Stomach smooth muscle (tissue), 2 donors: Measurements from ENCODE around the gene TBC1D8.

Source experiments
- H3K27ac ChIP-seq: one replicate; pipeline ENCODE4 v1.7.0; 2013; ENCODE audit warnings: mild to moderate bottlenecking, low read length, inconsistent platforms
- H3K27me3 ChIP-seq, 2 donors: one replicate each; pipeline ENCODE4 v1.7.0; 2013; ENCODE audit warnings: low read length in 2 of 2; ENCODE audit not compliant: insufficient read depth in 2 of 2, control insufficient read depth in 1 of 2
- H3K36me3 ChIP-seq, 2 donors: one replicate each; pipeline ENCODE4 v1.7.0; 2013; ENCODE audit warnings: low read length in 2 of 2; ENCODE audit not compliant: control insufficient read depth in 2 of 2, insufficient read depth in 2 of 2
- H3K4me1 ChIP-seq: one replicate; pipeline ENCODE4 v1.7.0; 2013; ENCODE audit warnings: low read length; ENCODE audit not compliant: control insufficient read depth, insufficient read depth
- H3K4me3 ChIP-seq, 2 donors: one replicate each; pipeline ENCODE4 v1.7.0; 2013; ENCODE audit warnings: low read length in 2 of 2
- H3K9ac ChIP-seq, 2 donors: one replicate each; pipeline ENCODE4 v1.7.0; 2013; ENCODE audit warnings: low read length in 2 of 2, mild to moderate bottlenecking in 1 of 2
- H3K9me3 ChIP-seq, 2 donors: one replicate each; pipeline ENCODE4 v1.7.0; 2013; ENCODE audit warnings: low read length in 2 of 2; ENCODE audit not compliant: control insufficient read depth in 2 of 2
- donor health status: healthy.
- donor health status: Pancreatic carcinoma.

Gene TBC1D8

GRCh38 chr2:101162561-101163330 lies 11.6 kb upstream of the TBC1D8 start:
- peaks cover 0 to 4% of the 10 kb centered on the region in 2 donors for H3K9me3 ChIP-seq
- H3K36me3 ChIP-seq: no peaks in the 10 kb centered on the region
- no peaks in the 10 kb centered on the region for H3K27me3 ChIP-seq
- no peak overlapping the region for H3K9ac ChIP-seq
- H3K27ac ChIP-seq: no peak overlapping the region
- no peak overlapping the region for H3K4me3 ChIP-seq
- H3K4me1 ChIP-seq: no peaks in the 10 kb centered on the region

- H3K9ac ChIP-seq: no peak overlapping the region
- H3K9me3 ChIP-seq: no peaks in the 10 kb centered on the region
- no peak overlapping the region for H3K4me3 ChIP-seq
- no peaks in the 10 kb centered on the region for H3K27me3 ChIP-seq
- H3K36me3 ChIP-seq: no peaks in the 10 kb centered on the region
- H3K27ac ChIP-seq: no peak overlapping the region
- H3K4me1 ChIP-seq: no peaks in the 10 kb centered on the region
Measured at GRCh38 chr2:101161658-101162057, 10.5 kb upstream of the TBC1D8 start.

- no peak overlapping the region for H3K4me3 ChIP-seq
- no peaks in the 10 kb centered on the region for H3K4me1 ChIP-seq
- no peaks in the 10 kb centered on the region for H3K9me3 ChIP-seq
- H3K27ac ChIP-seq: no peak overlapping the region
- H3K27me3 ChIP-seq: no peaks in the 10 kb centered on the region
- H3K9ac ChIP-seq: no peak overlapping the region
- H3K36me3 ChIP-seq: no peaks in the 10 kb centered on the region
Measured at GRCh38 chr2:101160454-101160853, 9.3 kb upstream of the TBC1D8 start.

GRCh38 chr2:101159526-101159925 lies 8.3 kb upstream of the TBC1D8 start:
- Histone ChIP-seq H3K4me1 (no peaks in the 10 kb centered on the region), H3K9me3 (no peaks in the 10 kb centered on the region), H3K36me3 (no peaks in the 10 kb centered on the region), H3K4me3 (no peak overlapping the region), H3K9ac (no peak overlapping the region), H3K27ac (no peak overlapping the region), H3K27me3 (no peaks in the 10 kb centered on the region)

GRCh38 chr2:101157272-101157671 lies 6.1 kb upstream of the TBC1D8 start:
- Histone ChIP-seq H3K4me3 (no peak overlapping the region), H3K9ac (no peak overlapping the region), H3K27me3 (no peaks in the 10 kb centered on the region), H3K36me3 (no peaks in the 10 kb centered on the region), H3K4me1 (peaks cover 9% of the 10 kb centered on the region), H3K27ac (no peak overlapping the region), H3K9me3 (no peaks in the 10 kb centered on the region)

GRCh38 chr2:101153787-101154186 lies 2.6 kb upstream of the TBC1D8 start:
- no peak overlapping the region for H3K9ac ChIP-seq
- no peaks in the 10 kb centered on the region for H3K9me3 ChIP-seq
- no peak overlapping the region for H3K4me3 ChIP-seq
- H3K4me1 ChIP-seq: peaks cover 25% of the 10 kb centered on the region
- no peaks in the 10 kb centered on the region for H3K36me3 ChIP-seq
- no peak overlapping the region for H3K27ac ChIP-seq
- no peaks in the 10 kb centered on the region for H3K27me3 ChIP-seq

- Histone ChIP-seq H3K4me3 (peak overlapping the region in 1 of 2 donors; percentile 82), H3K4me1 (peaks cover 26% of the 10 kb centered on the region), H3K9ac (no peak overlapping the region), H3K27ac (no peak overlapping the region), H3K9me3 (no peaks in the 10 kb centered on the region), H3K27me3 (no peaks in the 10 kb centered on the region), H3K36me3 (no peaks in the 10 kb centered on the region)
Measured at GRCh38 chr2:101153077-101153707, 2.0 kb upstream of the TBC1D8 start.

- peak overlapping the region; percentile 54 to 58 for H3K9ac ChIP-seq
- peak overlapping the region; percentile 41 for H3K27ac ChIP-seq
- H3K4me3 ChIP-seq: peak overlapping the region; percentile 76 to 82
- no peaks in the 10 kb centered on the region for H3K36me3 ChIP-seq
- H3K9me3 ChIP-seq: no peaks in the 10 kb centered on the region
- H3K4me1 ChIP-seq: peaks cover 26% of the 10 kb centered on the region
- no peaks in the 10 kb centered on the region for H3K27me3 ChIP-seq
Measured at GRCh38 chr2:101152272-101153076, 1.3 kb upstream of the TBC1D8 start.

GRCh38 chr2:101151859-101152271 lies 683 bp upstream of the TBC1D8 start:
- peaks cover 26% of the 10 kb centered on the region for H3K4me1 ChIP-seq
- H3K27ac ChIP-seq: peak overlapping the region; percentile 41

GRCh38 chr2:101150306-101151145 lies 656 bp downstream of the TBC1D8 start:
- peak overlapping the region; percentile 62 to 78 for H3K4me3 ChIP-seq
- no peaks in the 10 kb centered on the region for H3K27me3 ChIP-seq
- no peak overlapping the region for H3K27ac ChIP-seq
- H3K9ac ChIP-seq: peak overlapping the region; percentile 47 to 57
- H3K9me3 ChIP-seq: no peaks in the 10 kb centered on the region
- peaks cover 26% of the 10 kb centered on the region for H3K4me1 ChIP-seq
- H3K36me3 ChIP-seq: no peaks in the 10 kb centered on the region

More at GRCh38 chr2:101151859-101152271, 683 bp upstream of the TBC1D8 start:
- H3K9me3 ChIP-seq: no peaks in the 10 kb centered on the region
- peak overlapping the region; percentile 76 to 82 for H3K4me3 ChIP-seq
- H3K9ac ChIP-seq: peak overlapping the region; percentile 54 to 68
- H3K36me3 ChIP-seq: no peaks in the 10 kb centered on the region
- no peaks in the 10 kb centered on the region for H3K27me3 ChIP-seq
